Left colon (tissue), 2 donors: ENCODE data around the gene HLA-DMB. TPM values are rescaled to one million over a fixed set of nuclear protein-coding genes. Genes with fewer than 3 reads are reported as not detected.
A peak's percentile ranks its signal among the peaks of the same experiment; 100 is the strongest.

Source experiments
- ATAC-seq: fragments of 200-7000 bp; cut with Tn5 transposase; one replicate; pipeline ENCODE4 v1.9.1; 2020; ENCODE audit warnings: mild to moderate bottlenecking, moderate library complexity
- DNase-seq, 2 donors: peaks; one replicate each; pipeline ENCODE4 v3.0.0-alpha.2; 2020
- intact Hi-C, 2 donors: fragments of 100-400 bp; cut with DNase I in 1 of 2; cut with micrococcal nuclease in 1 of 2; formaldehyde crosslinking; loops; one replicate each; pipeline versions ENCODE4 v1.11.2 to v1.14.0; 2022; cut with DNase I, micrococcal nuclease
- total RNA-seq, 2 donors: library from RNA; stranded (reverse); fragmentation: NEBNext Ultra II Directional; extraction: Animal tissue kit (Norgen Biotek cat#: 25700); gene quantifications; one replicate each; pipeline ENCODE4 v1.2.1, GENCODE V29; 2021
- donor health status: DM: no; HTN: no; CAD: no.
- donor health status: DM: yes; HTN: yes; CAD: no.

Gene HLA-DMB
- total RNA-seq, 2 donors from 2014 or later, result 4.0 to 21.3 TPM

DNA sequence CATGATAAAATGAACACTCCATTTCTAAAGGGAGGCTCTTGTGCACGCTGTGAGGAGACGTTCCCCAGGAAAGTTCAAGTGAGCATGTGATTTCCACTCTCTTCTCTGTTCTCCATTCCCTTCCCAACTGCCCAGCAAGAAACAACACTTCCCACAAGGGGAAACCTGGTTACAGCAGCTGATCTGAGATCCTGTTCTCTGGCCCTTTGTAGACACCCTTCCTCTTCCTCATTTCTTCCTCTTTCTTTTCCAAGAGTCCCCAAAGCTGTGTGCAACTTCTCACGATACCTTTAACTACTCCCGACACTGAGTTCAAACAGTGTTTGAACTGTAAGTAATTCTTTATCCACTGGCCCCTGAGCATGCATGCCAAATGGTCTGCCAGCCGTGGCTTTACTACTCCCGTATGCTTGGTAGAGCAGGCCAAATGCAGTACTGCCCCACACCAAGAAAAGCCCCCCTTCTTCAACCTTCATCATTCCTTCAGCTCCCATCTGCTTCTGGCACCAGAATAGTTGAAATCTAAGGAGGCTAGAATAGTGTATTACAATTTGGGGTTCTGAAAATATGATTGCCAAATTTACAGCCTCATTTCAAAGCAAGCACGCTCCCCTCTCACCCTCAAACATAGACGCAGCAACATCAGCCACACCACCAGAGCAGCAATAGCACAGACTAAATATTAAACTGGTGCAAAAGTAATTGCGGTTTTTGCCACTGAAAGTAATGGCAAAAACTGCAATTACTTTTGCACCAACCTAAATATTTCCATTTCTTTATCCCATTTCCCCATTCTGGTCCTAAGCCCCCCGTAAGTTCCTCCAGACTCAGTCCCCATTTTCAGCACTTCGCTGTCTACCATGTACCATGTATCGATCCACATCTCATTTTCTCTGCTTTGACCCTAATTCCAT, 4.3 kb downstream of the HLA-DMB start:
- no peak for ATAC-seq
- intact Hi-C loops, result loop anchor here in 1 of 2 donors (10.0 kb wide), 1 partner anchor 48 kb away; no protein-coding TSS in a partner anchor
- no peak for DNase-seq

- intact Hi-C loops, result loop anchor here in 1 of 2 donors (10.0 kb wide), 1 partner anchor 49 kb away; no protein-coding TSS in a partner anchor
- no peak for ATAC-seq
Measured at GRCh38 chr6:32935551-32936238, 5.1 kb downstream of the HLA-DMB start.

DNA sequence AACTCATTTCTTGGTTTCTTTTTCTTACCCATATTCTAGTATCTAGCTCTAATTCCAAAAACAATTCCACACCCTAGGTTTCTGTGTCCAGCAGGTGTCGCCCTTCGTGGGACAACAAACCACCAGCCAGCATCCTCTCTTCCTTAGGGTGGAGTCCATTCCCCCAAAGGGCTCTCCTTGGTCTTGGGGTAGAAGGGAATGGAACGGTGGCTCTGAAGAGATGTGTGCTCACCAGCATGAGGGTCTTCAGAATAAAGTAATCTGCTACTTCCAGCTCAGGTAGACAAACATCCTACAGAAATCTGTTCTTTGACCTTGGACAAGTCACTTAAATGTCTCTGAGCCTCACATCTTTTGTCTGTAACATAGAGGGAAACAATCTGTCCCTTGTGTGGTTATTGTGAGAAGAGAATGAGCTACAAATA, 7.2 kb downstream of the HLA-DMB start:
- intact Hi-C loops, result loop anchor here (5.0 to 10.0 kb wide), 3 partner anchors 46 to 51 kb away; no protein-coding TSS in a partner anchor
- DNase-seq (peak; percentile 65 to 91), ATAC-seq (peak; percentile 79)

More at GRCh38 chr6:32935551-32936238, 5.1 kb downstream of the HLA-DMB start:
- DNase-seq, result no peak

DNA sequence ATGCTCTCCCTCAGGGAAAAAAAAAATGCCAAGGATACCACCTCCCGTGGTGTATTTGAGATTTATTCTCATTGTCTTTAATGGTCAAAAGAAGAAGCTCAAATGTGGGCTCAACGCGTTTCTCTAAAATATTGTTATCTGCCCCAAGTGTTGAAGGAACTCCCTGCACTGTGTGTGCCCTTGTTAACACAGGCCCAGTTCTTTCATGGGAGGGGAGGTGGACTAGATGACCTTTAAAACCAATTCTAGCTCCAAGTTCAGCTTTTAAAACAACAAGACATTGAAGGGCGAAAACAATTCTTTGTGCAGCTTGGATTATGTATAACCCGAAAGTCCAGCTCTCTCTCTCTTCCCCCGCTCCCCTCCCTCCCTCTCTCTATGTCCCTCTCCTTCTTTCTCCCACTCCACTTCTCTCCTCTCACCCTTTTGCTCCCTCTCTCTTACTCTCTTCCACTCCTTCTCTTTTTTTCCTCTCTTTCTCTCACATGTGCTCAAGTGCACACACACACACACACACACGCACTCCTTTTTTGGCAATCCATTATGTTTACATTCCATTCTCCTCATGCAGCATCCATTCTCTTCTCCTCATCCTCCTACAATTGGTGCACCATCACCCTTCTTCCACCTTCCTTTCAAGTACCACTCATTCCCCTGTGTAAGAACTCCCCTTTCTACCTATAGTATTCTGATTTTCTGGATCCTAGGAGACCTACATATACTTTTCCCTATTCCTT, 8.5 kb downstream of the HLA-DMB start:
- DNase-seq (no peak), ATAC-seq (no peak)
- intact Hi-C loops, result loop anchor here (5.0 to 10.0 kb wide), 3 partner anchors 45 to 53 kb away; no protein-coding TSS in a partner anchor

- DNase-seq (no peak), ATAC-seq (no peak)
- intact Hi-C loops, result loop anchor here (5.0 to 10.0 kb wide), 3 partner anchors 44 to 54 kb away; no protein-coding TSS in a partner anchor
Measured at GRCh38 chr6:32931211-32931610, 9.6 kb downstream of the HLA-DMB start.

DNA sequence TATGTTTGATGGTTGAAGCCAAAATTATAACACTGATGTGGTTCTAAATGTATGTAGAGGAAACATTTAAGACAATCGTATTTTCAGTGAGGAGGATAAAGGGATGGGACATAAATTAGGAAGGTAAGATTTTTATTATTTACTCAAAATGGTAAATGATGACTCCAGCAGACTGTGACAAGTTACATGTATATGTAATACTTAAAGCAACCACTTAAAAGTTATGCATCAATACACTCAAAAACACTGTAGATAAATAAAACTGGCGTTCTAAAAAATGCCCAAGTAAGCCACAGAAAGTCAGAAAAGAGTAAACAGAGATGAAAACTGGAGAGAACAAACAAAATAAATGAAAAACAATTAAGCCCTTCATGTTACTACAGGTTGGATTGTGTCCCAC, 18.7 kb downstream of the HLA-DMB start:
- intact Hi-C loops, result no loop called here
- ATAC-seq (no peak), DNase-seq (no peak)

- DNase-seq (no peak), ATAC-seq (peak; percentile 66)
- intact Hi-C loops, result no loop called here
Measured at GRCh38 chr6:32920715-32921114, 20.1 kb downstream of the HLA-DMB start.

- DNase-seq (no peak), ATAC-seq (no peak)
- intact Hi-C loops, result no loop called here
Measured at GRCh38 chr6:32912951-32913350, 27.9 kb downstream of the HLA-DMB start.

DNA sequence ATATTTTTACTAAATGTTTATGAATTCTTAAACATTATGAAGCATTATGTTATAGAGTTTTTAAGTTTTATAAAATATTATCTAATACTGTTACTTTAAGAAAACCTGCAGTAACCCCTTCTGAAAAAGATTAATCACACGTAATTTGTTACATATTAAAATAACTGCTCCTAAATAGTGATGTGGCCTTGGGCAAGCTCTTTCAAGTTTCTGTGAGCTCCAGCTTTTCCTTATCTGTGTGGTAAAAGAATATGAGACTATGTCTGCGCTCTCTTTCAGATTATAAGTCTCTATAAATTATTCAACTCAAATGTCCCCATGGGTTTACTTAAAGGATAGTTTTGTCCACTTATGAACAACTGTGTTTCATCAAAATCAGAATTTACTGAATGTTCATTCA, 31.9 kb downstream of the HLA-DMB start:
- DNase-seq, result no peak
- intact Hi-C loops, result no loop called here
- no peak for ATAC-seq

DNA sequence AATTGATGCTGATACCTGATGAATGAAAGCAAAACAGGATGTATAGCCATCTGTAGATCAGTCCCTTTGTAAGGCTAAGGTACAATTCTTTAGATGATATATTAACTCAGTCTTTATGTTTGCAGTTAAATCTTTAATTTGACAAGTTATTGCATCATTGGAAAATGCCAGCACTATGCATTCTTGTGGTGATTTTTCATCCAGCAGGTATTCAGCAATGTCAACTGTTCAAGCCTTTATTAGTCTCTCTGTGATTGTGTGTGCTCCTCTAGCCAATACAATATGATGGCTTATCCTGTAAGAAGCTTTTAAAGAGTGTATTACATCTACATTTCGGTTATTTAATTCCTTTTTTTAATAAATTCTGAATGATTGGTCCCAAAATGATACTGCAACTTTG, 34.3 kb downstream of the HLA-DMB start:
- DNase-seq (no peak), ATAC-seq (no peak)
- intact Hi-C loops, result no loop called here

DNA sequence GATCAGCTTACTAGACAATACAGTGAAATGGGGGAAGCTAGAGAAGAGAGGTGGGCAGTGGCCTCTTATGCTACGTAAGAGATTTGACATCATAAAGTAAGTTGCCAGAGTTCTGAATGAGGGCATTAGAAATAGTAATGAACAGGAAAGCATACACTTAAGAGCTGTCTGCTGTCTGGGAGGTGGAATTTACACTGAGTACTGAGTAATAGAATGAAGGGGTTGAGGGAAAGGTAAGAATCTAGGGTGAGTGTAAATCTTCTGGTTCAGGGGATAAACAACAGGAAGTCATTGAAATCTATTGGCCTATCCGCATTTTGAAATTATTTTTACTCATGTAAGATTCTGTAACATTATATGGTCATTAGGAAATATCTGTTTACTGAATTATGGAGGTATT, 35.8 kb downstream of the HLA-DMB start:
- no peak for DNase-seq
- ATAC-seq, result no peak
- intact Hi-C loops, result no loop called here

DNA sequence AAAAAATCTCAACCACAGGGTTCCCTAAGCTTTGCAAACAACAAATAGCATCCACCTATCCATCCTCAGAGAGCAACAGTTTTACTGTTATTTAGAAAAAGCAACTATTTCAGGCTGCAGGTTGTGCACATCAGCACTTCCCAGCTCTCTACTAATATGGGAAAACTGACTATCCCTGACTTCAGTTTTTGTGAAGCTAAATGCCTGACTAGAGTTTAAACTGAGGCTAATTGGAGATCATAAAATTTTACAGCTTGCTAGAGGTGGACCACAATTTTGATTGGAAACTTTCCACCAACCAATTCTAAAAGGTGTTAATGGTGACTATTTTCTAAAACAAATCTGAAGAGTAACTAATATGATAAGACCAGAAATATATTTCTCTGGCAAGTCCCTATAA, 36.9 kb downstream of the HLA-DMB start:
- intact Hi-C loops, result no loop called here
- ATAC-seq (no peak), DNase-seq (no peak)

DNA sequence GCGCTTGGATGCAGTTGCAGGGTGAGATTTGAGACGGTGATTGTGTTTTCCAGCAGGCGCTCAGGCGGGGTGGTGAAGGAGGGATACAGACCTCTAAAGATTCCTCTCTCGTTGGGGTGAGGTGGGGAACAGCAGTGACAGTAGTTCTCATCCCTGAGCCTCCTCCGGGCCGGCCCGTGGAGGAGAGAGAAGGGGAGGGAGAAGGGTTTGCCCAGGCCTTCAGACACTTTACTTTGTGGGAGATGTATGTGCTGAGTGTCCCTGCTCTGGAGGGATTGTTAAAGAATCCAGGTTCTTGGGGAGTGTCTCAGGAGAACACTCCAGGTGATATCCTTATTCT, 45.9 kb downstream of the HLA-DMB start:
- intact Hi-C loops, result no loop called here
- ATAC-seq (peak; percentile 38), DNase-seq (no peak)

DNA sequence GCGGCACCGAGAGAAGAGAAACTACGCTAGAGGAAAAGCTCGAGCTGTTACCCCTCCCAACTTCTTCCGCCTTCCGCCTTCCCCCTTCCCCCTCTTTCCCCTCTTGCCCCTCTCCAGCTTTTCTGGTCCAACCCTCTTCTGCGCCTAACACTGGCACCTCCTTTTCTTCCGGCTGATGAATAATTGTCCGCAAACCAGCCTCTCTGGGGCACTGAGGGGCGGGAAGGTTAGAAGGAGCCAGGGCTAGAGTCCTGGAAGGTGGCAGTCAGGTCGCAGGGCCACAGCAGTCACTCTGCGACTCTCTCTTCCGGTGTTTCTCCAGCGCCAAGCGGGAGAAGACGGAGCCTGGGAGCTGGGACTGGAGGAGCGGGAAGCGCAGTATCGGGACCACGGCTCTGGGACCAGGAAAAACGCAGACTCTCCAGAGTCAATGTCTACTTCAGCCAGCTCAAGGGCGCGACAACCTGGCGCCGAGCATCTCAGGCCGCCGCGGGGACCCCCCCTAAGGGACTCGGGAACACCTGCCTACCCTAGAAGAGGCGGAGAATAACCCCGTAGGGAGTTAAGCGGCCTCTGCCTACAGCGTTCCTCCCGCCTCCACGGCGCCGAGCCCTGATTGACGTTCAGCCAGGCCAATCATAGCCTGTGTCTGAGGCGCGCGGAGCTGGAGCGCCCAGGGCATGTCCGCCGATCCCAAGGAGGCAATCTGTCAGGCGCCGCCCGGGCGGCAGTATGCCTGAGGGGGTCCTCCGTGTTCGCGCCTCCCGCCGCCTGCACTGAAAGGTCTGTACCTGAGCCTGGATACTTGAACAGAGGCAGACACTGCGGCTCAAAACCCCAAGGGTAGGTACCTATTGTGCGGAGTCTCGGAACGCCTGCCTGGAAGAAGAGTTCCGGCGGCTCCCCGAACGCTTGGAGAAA, 46.5 kb downstream of the HLA-DMB start:
- intact Hi-C loops, result no loop called here
- ATAC-seq (peak; percentile 97), DNase-seq (peak; percentile 93 to 95)

GRCh38 chr6:32890831-32891230, 50.0 kb downstream of the HLA-DMB start:
- intact Hi-C loops, result no loop called here
- ATAC-seq (no peak), DNase-seq (no peak)

DNA sequence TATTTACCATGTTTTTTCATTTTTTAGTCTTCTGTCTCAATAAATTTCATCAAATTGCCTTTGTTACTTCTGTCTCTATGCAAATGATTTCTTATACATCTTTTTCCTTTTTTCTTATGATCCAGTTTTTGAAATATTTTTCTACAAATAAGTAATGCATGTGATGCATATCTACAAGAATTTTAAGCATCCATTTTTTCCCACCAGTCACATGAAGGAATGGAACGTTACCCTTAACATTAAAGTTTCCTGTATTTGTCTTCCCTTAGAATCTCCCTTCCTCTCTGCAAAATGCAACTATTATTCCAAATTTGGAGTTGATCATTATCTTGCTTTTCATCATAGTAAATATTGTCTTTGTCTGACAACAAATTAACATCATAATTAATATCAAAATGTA, 51.3 kb downstream of the HLA-DMB start:
- intact Hi-C loops, result loop anchor here in 1 of 2 donors (5.0 kb wide), 2 partner anchors 43 to 93 kb away; no protein-coding TSS in a partner anchor
- ATAC-seq (no peak), DNase-seq (no peak)

GRCh38 chr6:32888576-32888975, 52.3 kb downstream of the HLA-DMB start:
- ATAC-seq (no peak), DNase-seq (no peak)
- intact Hi-C loops, result loop anchor here in 1 of 2 donors (5.0 kb wide), 2 partner anchors 44 to 94 kb away; no protein-coding TSS in a partner anchor

- intact Hi-C loops, result loop anchor here in 1 of 2 donors (5.0 kb wide), 2 partner anchors 45 to 95 kb away; no protein-coding TSS in a partner anchor
- ATAC-seq (no peak), DNase-seq (no peak)
Measured at GRCh38 chr6:32887616-32888015, 53.2 kb downstream of the HLA-DMB start.
